Ovary (tissue), 9 donors: ENCODE data around the gene ZNF236. TPM values are rescaled to one million over a fixed set of nuclear protein-coding genes. Genes with fewer than 3 reads are reported as not detected.

Experiments
- DNase-seq, 5 donors: peaks; one replicate each; pipeline ENCODE4 v3.0.0-alpha.2; 2019 to 2020
- H3K27ac ChIP-seq, 2 donors: fragments of 200-600 bp; one replicate each; pipeline versions ENCODE4 v1.5.1 to v1.8.0; 2019 to 2022
- H3K27me3 ChIP-seq: fragments of 200-600 bp; one replicate; pipeline ENCODE4 v1.8.0; 2022
- H3K36me3 ChIP-seq: fragments of 200-600 bp; sonication (generic); one replicate; pipeline ENCODE4 v1.5.1; 2019
- H3K4me1 ChIP-seq: one replicate; pipeline ENCODE4 v1.8.1; 2013; ENCODE audit warnings: mild to moderate bottlenecking, moderate library complexity; ENCODE audit not compliant: insufficient read depth
- H3K4me3 ChIP-seq: fragments of 200-600 bp; sonication (generic); one replicate; pipeline ENCODE4 v1.5.1; 2017
- H3K9me3 ChIP-seq, 2 donors: fragments of 200-600 bp in 1 of 2; sonication (generic) in 1 of 2; one replicate each; pipeline versions ENCODE4 v1.5.1 to v1.8.1; 2013 to 2019; ENCODE audit warnings: mild to moderate bottlenecking in 1 of 2, moderate library complexity in 1 of 2
- CTCF ChIP-seq, 3 donors: fragments of 450-650 bp in 2 of 3; fragments of 200-600 bp in 1 of 3; IDR thresholded peaks; one replicate each; pipeline versions ENCODE4 v1.5.1 to v1.8.0; 2016 to 2022; ENCODE audit warnings: antibody characterized with exemption in 3 of 3, mild to moderate bottlenecking in 1 of 3
- EP300 ChIP-seq: sonication (generic); formaldehyde crosslinking; IDR thresholded peaks from one replicate; pipeline ENCODE4 v1.6.1; 2017; ENCODE audit warnings: antibody characterized with exemption
- POLR2A ChIP-seq: fragments of 450-650 bp; IDR thresholded peaks from one replicate; pipeline ENCODE4 v1.6.1; 2017; ENCODE audit warnings: antibody characterized with exemption, mild to moderate bottlenecking, moderate library complexity
- WGBS, 3 donors: extraction: QIAGEN DNeasy Blood & Tissue Kit in 1 of 3; methylation state at CpG; one replicate each; pipeline versions ENCODE4 v1.1.5 to v1.1.7; 2013 to 2017; 5-methylcytosine and 5-hydroxymethylcytosine counted together
- intact Hi-C, 4 donors: fragments of 100-400 bp; cut with DNase I; formaldehyde crosslinking; loops; one replicate each; pipeline versions ENCODE4 v1.11.0 to v1.15.1; 2022 to 2023
- polyA plus RNA-seq, 2 donors: library from polyadenylated mRNA; stranded (reverse); fragments of 200-250 nt in 1 of 2; fragments of 350-450 nt in 1 of 2; fragmentation: Illumina TruSeq in 1 of 2; extraction: RNeasy Lipid Tissue Mini Kit (QIAGEN cat#74804) in 1 of 2; gene quantifications; one replicate each; pipeline ENCODE4 v1.2.3, GENCODE V29; 2013 to 2014
- total RNA-seq, 7 donors: library from RNA; depleted of rRNA in 2 of 7; stranded (reverse); fragments of >200 nt in 2 of 7; fragmentation: NEBNext Ultra II Directional in 3 of 7; extraction: Animal tissue kit (Norgen Biotek cat#: 25700) in 3 of 7; gene quantifications; one replicate each; pipeline versions ENCODE4 v1.1.0 to v1.2.4, GENCODE V29; 2016 to 2023
- donor health status: DM: no; HTN: no; CAD: no; lungs with moderate emphysema.
- donor health status: DM: no; HTN: no; CAD: no.
- donor health status: Bipolar disorder and iron deficiency.
- donor health status: DM: yes; HTN: yes; CAD: no.
- donor health status: DM: no; HTN: no; CAD: no.
- donor health status: DM: yes; HTN: yes; CAD: no.

ZNF236 gene
- total and polyA plus RNA-seq, 9 donors, result 3.9 to 30.3 (median 24.1) TPM

- Histone ChIP-seq H3K27ac (no peak overlapping the region), H3K4me3 (no peak overlapping the region), H3K9me3 (no peaks in the 10 kb centered on the region), H3K27me3 (no peaks in the 10 kb centered on the region), H3K36me3 (no peaks in the 10 kb centered on the region), H3K4me1 (no peaks in the 10 kb centered on the region)
- TF ChIP-seq POLR2A (no peak), EP300 (no peak), CTCF (IDR thresholded peaks at IDR 0.05) (no peak)
- WGBS, 3 donors, result 86 to 87% (median 86%) methylated on average over 29 of the region's 29 CpGs
- DNase-seq, result no peak
- intact Hi-C loops, result loop anchor here in 2 of 4 donors (10.0 kb wide), 3 partner anchors 48 to 208 kb away; partner anchors contain the start of gene MBP (in 1 of the 2)
Measured at GRCh38 chr18:77006305-77007175, 184.2 kb downstream of the ZNF236 start.

GRCh38 chr18:77007251-77007650, 184.9 kb downstream of the ZNF236 start:
- no peaks in the 10 kb centered on the region for H3K36me3 ChIP-seq
- no peaks in the 10 kb centered on the region for H3K4me1 ChIP-seq
- no peaks in the 10 kb centered on the region for H3K9me3 ChIP-seq
- intact Hi-C loops, result loop anchor here in 2 of 4 donors (10.0 kb wide), 3 partner anchors 48 to 208 kb away; partner anchors contain the start of gene MBP (in 1 of the 2)
- WGBS, 3 donors, result 48 to 75% (median 57%) methylated on average over 12 of the region's 12 CpGs
- no peak for DNase-seq
- H3K27me3 ChIP-seq, result no peaks in the 10 kb centered on the region
- H3K4me3 ChIP-seq, result no peak overlapping the region
- TF ChIP-seq POLR2A (no peak), EP300 (no peak), CTCF (IDR thresholded peaks at IDR 0.05) (no peak)
- no peak overlapping the region for H3K27ac ChIP-seq

- Histone ChIP-seq H3K4me3 (no peak overlapping the region), H3K27ac (no peak overlapping the region), H3K9me3 (no peaks in the 10 kb centered on the region), H3K4me1 (no peaks in the 10 kb centered on the region), H3K27me3 (no peaks in the 10 kb centered on the region), H3K36me3 (no peaks in the 10 kb centered on the region)
- WGBS, 3 donors, result 84 to 89% (median 85%) methylated on average over 13 of the region's 13 CpGs
- TF ChIP-seq EP300 (no peak), POLR2A (no peak), CTCF (IDR thresholded peaks at IDR 0.05) (no peak)
- no peak for DNase-seq
- intact Hi-C loops, result loop anchor here in 2 of 4 donors (10.0 kb wide), 3 partner anchors 47 to 207 kb away; partner anchors contain the start of gene MBP (in 1 of the 2)
Measured at GRCh38 chr18:77008006-77008405, 185.6 kb downstream of the ZNF236 start.

- no peak overlapping the region for H3K27ac ChIP-seq
- 85 to 88% (median 88%) methylated on average over 23 of the region's 23 CpGs for WGBS, 3 donors
- H3K4me3 ChIP-seq, result no peak overlapping the region
- no peaks in the 10 kb centered on the region for H3K27me3 ChIP-seq
- H3K9me3 ChIP-seq, result no peaks in the 10 kb centered on the region
- intact Hi-C loops, result loop anchor here in 2 of 4 donors (10.0 kb wide), 3 partner anchors 46 to 206 kb away; partner anchors contain the start of gene MBP (in 1 of the 2)
- peaks cover 4% of the 10 kb centered on the region for H3K4me1 ChIP-seq
- H3K36me3 ChIP-seq, result no peaks in the 10 kb centered on the region
- TF ChIP-seq CTCF (IDR thresholded peaks at IDR 0.05) (no peak), POLR2A (no peak), EP300 (no peak)
- no peak for DNase-seq
Measured at GRCh38 chr18:77008576-77009315, 186.4 kb downstream of the ZNF236 start.
